Measurements from ENCODE around the gene TUBG2.

Gene TUBG2

DNA sequence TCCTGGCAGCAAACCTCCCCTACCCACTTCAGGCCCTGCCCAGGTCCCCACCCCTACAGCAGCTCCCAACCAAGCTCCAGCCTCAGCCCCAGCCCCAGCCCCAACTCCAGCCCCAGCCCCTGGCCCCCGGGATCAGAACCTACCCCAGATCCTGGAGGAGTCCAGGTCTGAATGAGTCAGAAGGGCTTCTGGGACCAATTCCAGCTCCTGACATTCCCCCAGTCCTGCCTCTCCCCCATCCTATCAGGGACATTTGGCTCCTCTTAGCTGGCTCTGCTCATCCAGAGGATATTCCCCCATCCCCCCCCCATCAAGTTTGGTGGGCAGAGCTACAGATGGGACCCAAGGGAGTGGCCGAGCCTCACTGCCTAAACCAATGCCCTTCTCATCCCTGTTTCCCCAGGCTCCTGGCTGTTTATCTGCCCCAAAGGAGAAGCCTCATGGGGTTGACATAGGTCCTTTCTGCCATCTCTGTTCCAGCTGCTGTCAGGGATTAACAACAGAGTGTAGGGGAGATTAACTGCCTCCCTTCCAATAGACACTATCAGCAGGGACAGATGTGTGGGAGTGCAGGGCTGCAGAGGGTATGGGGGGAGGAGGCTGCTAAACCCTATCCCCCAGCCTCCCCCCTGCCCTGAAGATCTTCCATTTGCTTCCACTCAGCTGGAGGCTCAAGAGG, 39.8 kb downstream of the TUBG2 start:
- peak; percentile 78 for DNase-seq (ENCODE audit: low read depth)

DNA sequence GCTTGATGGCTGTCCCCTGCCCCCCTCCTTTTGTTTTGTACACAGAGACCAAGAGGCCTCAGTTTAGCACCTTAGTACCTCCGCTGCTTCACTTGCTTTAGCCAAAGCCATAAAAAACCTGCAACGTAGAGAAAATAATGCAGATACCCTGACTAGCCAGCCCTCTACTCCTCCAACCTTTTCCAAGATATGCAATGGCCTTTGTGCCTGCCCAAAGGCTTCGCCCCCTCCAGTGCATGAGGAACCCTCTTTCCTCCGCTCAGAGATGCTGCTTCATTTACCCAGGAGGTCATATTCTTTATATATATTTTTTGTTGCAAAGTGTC, 40.3 kb downstream of the TUBG2 start:
- no peak for DNase-seq (ENCODE audit: low read depth)

DNA sequence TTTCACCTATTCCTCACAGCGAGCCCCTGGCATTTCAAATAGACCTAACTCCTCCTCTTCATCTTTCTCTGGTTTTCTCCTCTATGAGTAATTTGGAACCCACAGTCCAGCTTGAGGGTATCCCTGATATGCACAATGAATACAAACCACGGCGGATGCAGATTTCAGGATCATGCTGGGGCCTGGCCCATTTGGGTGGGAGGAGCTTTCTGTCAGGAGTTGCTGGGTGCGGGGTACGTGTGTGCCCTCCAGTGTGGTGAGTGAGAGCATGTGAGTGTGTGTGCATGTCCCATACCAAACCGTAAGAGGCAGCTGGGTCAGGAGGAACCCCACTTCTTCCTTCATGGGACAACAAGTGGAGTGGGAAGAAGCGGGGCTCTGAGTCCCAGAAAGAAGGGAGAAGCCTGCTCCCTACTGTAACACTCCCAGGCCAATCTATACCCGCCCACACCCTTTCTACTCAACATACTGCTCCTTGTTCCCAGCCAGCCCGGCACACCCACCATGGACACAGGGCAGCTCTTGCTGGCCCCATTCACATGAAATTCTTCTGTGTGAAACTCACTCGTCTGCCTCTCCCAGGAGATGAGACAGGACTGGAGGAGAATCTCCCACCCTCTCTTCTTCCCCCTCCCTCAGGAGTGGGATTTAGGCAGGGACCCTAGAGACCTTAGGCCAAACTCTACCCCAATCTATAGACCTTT, 41.7 kb downstream of the TUBG2 start:
- DNase-seq (ENCODE audit: low read depth), result no peak

DNA sequence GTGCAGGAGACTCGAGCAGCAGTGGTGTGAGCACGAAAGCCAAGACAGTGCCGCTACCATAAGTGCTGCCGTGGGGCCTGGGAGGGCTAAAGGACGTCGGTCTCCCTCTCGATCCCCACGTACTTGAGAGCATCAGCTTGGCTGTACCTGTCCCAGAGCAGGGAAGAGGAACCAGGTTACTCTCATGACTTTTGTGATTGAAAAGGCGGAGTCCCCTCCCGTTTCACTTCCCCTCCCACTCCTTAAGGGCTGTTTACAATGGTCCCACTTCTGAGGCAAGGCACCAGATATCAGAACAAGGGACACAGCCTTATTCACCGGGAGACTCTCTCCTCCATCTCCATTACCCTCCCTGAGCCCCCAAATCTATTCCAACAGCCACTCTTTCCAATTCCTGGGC, 43.4 kb downstream of the TUBG2 start:
- no peak for DNase-seq (ENCODE audit: low read depth)

DNA sequence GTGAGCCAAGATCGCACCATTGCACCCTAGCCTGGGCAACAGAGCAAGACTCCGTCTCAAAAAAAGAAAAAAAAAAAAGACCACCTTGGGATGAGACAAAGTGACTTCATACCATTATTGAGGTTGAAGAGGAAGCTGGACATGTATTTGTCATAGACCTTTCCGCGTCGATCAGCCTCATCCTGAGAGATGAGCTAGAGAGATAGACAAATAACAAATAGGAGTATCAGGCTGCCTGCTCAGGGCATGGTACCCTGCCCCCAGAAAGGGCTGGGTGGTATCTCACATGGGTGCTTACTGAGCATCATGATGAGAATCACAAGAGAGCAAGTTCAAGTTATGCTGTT, 45.4 kb downstream of the TUBG2 start:
- DNase-seq (ENCODE audit: low read depth), result no peak

DNA sequence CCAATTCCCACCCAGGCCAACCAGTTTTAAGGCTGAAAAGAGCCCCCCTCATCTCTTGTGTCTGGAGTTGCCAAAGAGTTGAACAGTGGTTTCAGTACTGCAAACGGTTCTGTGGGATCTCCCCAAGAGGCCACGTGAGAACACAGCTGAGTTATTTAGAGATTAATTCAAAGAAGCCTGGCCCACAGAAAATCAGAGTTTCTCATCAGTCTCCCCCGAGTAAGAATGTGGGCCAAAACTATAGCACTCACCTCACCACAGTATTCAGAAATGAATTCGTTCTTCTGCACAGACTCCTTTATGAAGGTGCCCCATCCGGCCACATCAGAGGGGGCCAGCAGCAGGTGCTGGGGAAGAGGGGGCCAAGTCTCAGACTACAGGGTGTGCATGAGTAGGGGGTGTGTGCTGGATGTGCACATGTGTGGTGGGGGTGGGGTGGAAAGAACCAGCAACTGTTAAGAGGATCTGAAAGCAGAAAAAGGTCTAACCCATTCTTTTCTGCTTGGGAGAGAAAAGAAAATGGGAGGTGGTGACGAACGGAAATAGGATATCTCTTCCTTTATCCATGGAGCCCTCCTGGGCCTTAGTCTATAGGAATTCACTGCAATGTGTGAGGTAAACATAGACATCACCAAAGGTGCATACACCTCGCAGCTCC, 45.9 kb downstream of the TUBG2 start:
- no peak for DNase-seq (ENCODE audit: low read depth)

DNA sequence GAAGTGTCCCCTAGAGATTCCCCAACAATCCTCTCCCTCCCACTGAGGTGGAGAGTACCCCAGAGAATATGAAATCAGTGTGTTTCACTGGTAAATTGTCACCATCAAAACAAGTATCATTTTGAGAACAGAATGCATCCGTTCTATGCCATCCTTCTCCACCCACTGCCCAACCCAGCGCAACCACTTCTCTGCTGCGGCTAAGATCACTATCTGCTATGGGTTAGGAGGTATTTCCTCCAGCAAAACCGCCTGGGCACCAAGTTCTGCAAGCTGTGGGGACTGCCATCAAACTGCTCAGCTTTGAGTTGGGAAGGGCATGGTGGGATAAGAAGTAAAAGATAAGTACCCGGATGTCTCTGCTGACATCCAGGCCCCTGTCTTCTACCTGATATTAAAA, 47.6 kb downstream of the TUBG2 start:
- no peak for DNase-seq (ENCODE audit: low read depth)

DNA sequence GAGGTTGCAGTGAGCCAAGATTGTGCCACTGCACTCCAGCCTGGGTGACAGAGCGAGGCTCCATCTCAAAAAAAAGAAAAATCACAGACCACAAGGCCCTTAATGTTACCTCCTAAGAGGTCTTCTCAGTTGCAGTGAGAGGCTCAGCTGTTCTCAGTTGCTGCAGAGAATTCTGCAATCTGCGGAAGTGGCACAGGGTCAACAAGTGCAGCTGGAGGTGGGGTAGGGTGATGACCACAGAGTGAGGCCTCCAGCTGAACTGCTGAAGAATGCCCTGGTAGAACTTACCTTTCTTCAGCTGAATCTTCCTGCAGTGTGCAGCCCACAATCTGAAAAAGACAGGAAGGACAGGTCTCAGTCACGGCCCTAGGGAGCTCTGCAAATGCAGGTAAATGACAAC, 49.5 kb downstream of the TUBG2 start:
- DNase-seq (ENCODE audit: low read depth), result no peak

DNA sequence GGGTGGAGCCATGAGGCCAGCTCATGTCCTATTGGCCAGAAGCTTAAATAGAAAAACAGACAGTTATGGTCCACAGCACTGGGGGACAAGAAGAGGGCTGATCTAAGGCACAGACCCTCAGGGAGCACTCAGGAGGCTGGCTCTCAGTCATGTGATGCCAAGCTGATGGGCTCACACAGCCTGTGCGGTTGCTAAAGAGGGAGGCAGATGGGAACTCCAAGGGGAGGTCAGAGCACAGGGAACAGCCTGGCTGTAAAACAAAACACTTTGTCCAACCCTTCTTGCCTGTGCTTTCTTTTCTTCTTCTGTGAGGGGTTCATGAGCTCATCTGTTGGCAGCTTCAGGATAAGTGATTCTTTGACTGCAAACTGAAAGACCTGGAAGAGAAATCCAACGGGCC, 50.5 kb downstream of the TUBG2 start:
- no peak for DNase-seq (ENCODE audit: low read depth)
